D721Med (cell line): ENCODE results near the gene COQ4.

Experiments
- DNase-seq: peaks from one replicate; pipeline ENCODE4 v3.0.0; 2011; ENCODE audit warnings: low spot score; ENCODE audit not compliant: insufficient read length
- FAIRE-seq: peaks from 2 replicates; lab custom pipeline; 2011; peaks lifted over from hg19 to GRCh38; lab: Jason Lieb, UNC
- CTCF ChIP-seq: IDR thresholded peaks from 2 replicates; pipeline ENCODE4 v1.5.1; 2012; ENCODE audit warnings: mild to moderate bottlenecking, control low read depth; ENCODE audit not compliant: insufficient read depth; ENCODE audit errors: missing control alignments

The COQ4 gene

GRCh38 chr9:128280084-128280622, 42.5 kb upstream of the COQ4 start:
- DNase-seq, result no peak
- no peak for TF ChIP-seq CTCF
- FAIRE-seq, result no peak

GRCh38 chr9:128282500-128282899, 40.1 kb upstream of the COQ4 start:
- no peak for FAIRE-seq
- no peak for TF ChIP-seq CTCF
- no peak for DNase-seq

- DNase-seq (no peak), FAIRE-seq (no peak)
These were observed 37.4 kb upstream of the COQ4 start for GRCh38 chr9:128285033-128285784.

GRCh38 chr9:128286440-128286839, 36.2 kb upstream of the COQ4 start:
- DNase-seq, result no peak

More at GRCh38 chr9:128285033-128285784, 37.4 kb upstream of the COQ4 start:
- no peak for TF ChIP-seq CTCF

GRCh38 chr9:128288273-128289004, 34.2 kb upstream of the COQ4 start:
- TF ChIP-seq CTCF, result no peak
- DNase-seq, result no peak
- FAIRE-seq, result no peak

More at GRCh38 chr9:128286440-128286839, 36.2 kb upstream of the COQ4 start:
- TF ChIP-seq CTCF, result no peak
- FAIRE-seq, result no peak

GRCh38 chr9:128292009-128292408, 30.6 kb upstream of the COQ4 start:
- TF ChIP-seq CTCF, result no peak
- FAIRE-seq (no peak), DNase-seq (no peak)
